Measurements from ENCODE around the gene PCNX2.
"Not testable (repeated sequence)": the region's sequence is repeated elsewhere in the genome, so short reads cannot be mapped to it uniquely, and the experiment has no call there.

PCNX2 gene

DNA sequence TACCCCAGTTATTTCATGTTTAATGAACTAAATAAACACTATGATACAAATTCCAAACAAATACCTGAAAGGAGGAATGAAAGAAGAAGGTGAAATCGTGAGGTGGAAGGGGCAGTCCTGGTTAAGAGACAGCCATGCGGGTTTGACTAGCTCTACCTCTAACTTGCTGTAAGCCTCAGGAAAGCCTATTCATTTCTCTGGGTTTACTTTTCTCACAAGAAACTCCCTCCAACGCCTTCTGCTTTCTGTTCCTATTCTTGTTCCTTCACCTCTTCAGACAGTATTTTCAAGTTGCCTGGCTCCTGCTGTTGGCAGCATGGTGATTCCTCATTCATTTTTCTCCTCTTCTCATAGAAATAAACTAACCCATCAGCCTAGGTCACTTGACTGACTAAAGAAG lies 252.7 kb downstream of the PCNX2 start:
- DNase-seq: no peak

GRCh38 chr1:233040494-233040893 lies 255.0 kb downstream of the PCNX2 start:
- DNase-seq: no peak

DNA sequence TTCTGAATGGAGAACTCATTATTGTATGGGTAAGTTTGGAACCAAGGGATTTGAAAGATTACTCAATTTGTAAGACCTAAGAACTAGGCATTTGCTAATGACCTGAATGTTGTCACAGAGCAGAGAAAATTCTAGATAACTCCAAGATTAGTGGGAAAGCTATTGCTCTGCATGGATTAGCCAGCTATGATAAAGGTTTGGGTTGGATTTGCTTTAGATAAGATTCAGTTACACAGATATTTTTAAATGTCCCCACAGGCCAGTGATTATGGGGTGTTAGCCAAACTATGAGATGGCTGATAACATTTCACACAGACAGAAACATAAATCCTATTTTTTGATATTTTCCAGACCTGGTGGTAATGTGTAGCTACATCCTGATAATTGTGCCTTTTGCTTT lies 256.9 kb downstream of the PCNX2 start:
- no peak for DNase-seq

GRCh38 chr1:233037843-233038242 lies 257.7 kb downstream of the PCNX2 start:
- DNase-seq: no peak

DNA sequence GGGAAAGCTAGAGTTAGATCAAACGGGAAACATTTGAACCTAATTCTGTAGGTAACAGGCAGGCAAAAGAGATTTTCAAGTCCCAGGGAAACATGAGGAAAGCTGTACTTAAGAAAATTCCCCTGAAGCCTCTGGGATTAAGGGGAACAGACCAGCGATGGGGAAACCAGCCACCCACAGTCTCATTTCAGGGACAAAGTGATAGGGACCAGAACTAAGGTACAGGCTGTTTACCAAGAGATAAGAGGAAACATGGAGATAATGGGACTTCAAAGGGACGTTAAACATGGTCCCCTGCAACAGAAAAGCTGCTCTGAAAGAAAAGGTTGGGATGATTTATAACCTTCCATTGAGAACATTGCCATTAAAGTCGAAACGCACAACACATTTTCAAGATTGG lies 260.7 kb downstream of the PCNX2 start:
- DNase-seq: no peak

- DNase-seq: no peak
Observed at GRCh38 chr1:233033361-233033760, 262.2 kb downstream of the PCNX2 start.

GRCh38 chr1:233032916-233033315 lies 262.6 kb downstream of the PCNX2 start:
- no peak for DNase-seq

- no peak for DNase-seq
Observed at GRCh38 chr1:233031521-233031920, 264.0 kb downstream of the PCNX2 start.

DNA sequence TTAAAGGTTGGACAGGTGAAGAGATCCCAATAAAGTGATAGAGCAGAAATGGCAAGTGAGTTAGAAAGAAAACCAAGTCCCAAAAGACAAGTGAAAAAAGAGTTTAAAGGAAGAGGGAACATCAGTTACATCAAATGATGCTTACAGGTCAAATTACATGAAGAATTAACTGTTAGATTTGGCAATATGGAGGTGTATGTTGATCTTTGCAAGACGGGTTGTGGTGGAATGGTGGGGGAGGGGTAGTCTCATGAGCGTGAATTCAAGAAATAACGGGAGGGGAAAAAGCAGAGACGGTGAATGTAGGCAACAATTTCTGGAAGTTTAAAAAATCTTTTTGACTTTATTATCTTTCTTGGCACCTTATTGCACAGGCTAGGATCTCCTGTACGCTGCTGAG lies 268.5 kb downstream of the PCNX2 start:
- no peak for DNase-seq

DNA sequence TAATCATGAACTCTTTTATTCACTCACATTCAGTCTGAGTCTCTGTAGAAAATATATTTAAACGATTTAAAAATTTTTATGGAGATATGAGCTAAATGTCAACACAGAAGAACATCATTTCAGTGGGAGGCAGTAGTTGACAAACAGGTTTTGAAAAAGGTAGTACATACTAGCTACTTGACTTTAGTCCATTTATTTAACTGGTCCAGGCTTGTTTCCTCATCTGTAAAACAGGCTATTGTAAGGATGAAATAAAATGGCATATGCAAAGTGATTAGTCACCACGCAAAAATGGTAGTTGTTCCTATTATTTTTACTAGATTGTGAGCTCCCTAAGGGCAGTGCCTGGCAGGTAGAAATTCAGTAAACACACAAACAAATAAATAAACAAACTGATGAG lies 270.0 kb downstream of the PCNX2 start:
- no peak for DNase-seq

DNA sequence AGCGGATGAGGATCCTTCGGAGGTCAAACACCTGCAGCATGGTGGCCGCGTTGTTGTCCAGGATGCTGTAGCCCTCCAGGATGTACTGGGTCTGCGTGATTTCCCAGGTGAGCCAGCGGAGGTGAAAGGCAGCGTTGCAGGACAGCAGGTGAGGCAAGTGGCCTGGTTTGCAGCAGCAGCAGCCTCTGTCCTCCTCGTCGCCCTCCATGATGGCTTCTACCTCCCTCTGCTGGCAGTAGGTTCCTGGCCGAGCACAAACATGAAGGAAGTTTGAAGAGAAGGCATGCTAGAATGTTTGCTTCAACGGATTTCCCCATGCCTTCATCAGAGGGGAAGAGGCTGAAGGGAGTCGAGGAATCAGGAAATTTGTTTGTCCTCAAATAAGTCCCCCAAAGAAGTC lies 270.4 kb downstream of the PCNX2 start:
- DNase-seq: no peak

- DNase-seq: no peak
Observed at GRCh38 chr1:233024199-233024598, 271.3 kb downstream of the PCNX2 start.

- no peak for DNase-seq
Observed at GRCh38 chr1:233022246-233022645, 273.3 kb downstream of the PCNX2 start.

DNA sequence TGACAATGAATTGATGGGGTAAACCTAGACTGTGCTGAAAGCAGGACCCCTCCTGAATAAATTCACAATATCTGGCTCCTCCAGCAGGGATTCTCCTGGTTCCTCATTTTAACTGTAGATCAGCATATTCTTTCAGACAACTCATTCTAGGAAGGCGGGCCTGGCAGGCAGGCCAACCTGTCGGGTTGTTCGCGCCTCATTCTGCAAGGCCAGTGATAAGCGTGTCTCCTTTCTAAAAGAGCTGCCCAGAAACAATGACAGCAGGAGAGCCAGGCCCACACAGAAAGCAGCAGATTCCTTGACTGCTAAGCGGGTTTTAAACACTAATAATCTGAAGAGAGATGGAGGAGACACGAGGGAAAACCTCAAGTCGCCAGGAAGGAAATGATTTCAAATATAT lies 275.1 kb downstream of the PCNX2 start:
- DNase-seq: no peak

- DNase-seq: no peak
Observed at GRCh38 chr1:233019778-233020325, 275.7 kb downstream of the PCNX2 start.

GRCh38 chr1:233019083-233019482 lies 276.4 kb downstream of the PCNX2 start:
- no peak for DNase-seq

GRCh38 chr1:233016798-233017197 lies 278.7 kb downstream of the PCNX2 start:
- DNase-seq: no peak

DNA sequence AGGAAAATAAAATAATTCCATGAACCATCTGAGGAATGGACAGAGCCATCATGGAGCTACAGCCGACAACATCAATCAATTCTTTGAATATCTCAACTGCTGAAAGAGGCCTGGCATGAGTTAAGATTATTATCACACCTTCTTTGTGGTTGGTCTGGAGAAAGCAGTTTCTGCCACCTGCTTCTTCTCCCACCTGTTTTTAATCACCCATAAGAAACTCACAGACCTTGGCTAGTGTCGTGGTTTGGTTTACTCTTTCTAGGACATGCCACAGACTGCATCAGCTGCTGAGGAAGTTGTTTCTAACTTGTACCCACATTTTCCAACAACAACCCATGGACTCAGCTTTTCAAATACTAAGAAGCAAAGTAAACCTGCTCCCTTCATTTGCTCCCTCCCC lies 279.6 kb downstream of the PCNX2 start:
- no peak for DNase-seq

DNA sequence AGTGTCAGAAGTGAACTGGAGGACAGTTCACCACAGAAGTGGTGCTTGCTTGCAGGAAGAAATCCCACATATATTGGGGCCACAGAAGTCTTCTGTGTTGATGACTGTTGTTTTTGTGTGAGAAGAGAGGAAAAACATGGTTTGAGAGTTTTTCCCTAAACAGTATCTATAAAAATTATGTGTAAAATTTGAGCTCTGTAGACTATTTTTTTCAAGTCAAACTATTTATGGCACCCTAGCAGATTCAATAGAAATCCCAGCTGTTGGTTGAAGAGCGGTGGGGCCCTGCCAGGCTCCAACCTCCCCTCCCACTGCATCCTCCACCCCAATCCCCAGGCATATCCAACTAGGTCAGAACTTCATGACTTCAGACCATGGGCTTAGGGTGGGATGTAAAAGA lies 283.5 kb downstream of the PCNX2 start:
- no peak for DNase-seq

GRCh38 chr1:233010146-233010545 lies 285.4 kb downstream of the PCNX2 start:
- DNase-seq: no peak

- DNase-seq: no peak
Observed at GRCh38 chr1:233006541-233006973, 289.0 kb downstream of the PCNX2 start.

GRCh38 chr1:233006108-233006507 lies 289.4 kb downstream of the PCNX2 start:
- DNase-seq: no peak

DNA sequence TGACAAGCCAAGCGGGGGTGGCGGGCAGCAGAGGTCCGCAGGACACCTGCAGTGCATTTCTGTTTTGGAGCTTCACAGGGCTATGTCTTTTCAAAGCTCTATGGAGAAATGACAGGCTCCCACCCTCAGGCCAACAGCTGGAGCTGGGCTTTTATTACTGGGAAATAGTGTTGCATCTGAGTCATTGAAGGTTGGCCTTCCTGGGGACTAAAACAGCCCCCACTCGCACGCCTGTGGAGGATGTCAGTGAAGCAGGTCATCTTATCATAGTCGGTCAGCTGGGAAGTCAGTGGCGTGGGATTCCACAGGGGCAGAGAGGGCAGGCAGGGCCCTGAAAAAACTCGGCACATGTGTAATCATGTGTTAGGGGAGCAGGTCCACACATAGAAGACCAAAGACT lies 289.8 kb downstream of the PCNX2 start:
- no peak for DNase-seq

DNA sequence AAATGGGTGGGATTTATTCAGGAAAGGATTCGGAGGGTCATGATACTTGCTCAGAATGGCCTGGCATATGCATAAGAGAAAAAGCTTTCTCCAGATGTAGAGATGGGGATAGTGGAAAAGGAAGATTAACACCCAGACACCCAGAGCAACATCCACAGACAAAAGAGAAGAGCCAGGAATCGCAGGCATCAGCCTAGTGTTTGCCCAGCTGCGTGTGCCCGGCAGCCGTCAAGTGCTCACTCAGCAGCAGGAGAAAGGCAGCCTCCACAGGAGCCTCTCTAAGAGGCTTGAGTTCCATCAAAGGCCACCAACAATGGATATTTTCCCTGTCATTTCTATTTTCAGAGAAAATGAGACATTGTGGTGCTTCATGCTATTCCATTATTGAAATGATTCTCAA lies 290.4 kb downstream of the PCNX2 start:
- no peak for DNase-seq

DNA sequence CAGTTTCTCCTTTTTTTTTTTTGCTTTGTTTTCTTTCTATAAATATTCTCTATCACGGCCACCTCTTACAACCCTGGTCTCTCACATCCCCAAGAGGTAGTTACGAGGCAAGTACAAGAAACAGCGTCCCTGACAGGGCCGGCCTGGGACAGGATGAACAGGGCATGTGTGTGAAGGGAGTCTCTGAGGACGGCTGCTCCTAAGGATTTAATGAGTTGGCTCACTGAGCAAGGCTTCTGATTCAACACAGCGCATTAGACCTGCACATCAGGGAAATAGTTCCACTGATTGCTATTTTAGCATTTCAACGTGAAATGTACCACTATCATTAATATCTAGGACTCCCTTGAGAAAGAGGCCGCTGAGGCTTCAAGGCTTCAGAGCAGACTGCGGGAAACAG lies 291.1 kb downstream of the PCNX2 start:
- no peak for DNase-seq

- not testable (repeated sequence) for DNase-seq
Observed at GRCh38 chr1:233003638-233004037, 291.9 kb downstream of the PCNX2 start.
